Measurements from ENCODE around the gene GPR150.
"Not testable (repeated sequence)": the region's sequence is repeated elsewhere in the genome, so short reads cannot be mapped to it uniquely, and the experiment has no call there.

The GPR150 gene

DNA sequence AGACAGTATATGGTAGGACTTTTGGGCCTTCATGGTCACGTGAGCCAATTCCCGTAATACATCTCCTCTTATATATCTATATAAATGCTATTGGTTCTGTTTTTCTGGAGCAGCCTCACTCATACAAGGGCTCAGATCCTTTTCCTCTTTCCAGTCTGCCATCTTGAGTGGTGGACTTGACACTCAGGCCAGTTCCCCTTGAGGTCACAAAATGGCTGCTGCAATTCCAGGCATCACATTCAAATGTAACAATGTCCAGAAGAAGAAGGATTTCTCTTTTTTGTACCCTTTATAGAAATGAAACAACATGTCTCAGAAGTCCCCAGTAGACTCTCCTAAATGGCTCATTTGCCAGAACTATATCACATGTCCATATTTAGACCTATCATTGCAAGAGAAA lies 4.5 kb downstream of the GPR150 start:
- no peak for DNase-seq (ENCODE audit: low spot score)

DNA sequence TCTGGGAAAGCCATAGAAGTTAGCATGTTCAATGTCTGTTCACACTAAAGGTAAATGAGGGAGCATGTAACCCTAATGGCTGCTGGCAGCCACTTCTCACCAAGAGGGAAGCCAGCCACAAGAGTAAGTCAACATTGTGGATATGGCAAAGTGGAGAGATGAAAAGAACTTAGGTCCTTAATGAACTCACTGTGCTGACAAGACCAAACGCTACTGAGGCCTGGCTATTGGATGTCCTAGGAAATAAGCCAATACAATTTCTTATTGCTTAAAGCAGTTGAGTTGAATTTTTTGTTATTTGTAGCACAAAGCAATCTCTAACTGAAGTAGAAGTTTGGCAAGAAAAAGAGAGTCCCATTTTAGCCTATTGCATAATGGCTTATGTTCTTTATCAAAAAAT lies 6.8 kb downstream of the GPR150 start:
- no peak for DNase-seq (ENCODE audit: low spot score)

DNA sequence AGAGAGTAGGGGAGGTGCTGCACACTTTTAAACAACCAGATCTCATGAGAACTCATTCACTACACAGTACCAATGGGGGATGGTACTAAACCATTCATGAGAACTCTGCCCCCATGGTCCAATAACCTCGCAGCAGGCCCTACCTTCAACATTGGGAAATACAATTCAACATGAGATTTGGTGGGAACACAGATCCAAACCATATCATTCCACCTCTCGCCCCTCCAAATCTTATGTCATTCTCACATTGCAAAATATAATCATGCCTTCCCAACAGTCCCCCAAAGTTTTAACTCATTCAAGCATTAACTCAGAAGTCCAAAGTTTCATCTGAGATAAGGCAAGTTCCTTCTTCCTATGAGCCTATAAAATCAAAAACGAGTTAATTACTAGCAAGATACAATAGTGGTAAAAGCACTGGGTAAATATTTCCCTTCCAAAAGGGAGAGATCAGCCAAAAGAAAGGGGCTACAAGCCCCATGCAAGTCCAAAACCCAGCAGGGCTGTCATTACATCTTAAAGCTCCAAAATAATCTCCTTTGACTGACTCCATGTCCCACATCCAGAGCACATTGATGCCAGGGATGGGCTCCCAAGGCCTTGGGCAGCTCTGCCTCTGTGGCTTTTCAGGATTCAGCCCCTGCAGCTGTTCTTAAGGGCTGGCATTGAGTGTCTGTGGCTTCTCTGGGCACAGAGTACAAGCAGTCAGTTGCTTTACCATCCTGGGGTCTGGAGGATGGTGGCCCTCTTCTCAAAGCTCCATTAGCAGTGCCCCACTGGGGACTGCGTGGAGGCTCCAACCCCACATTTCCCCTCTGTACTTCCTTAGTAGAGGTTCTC lies 8.3 kb downstream of the GPR150 start:
- DNase-seq (ENCODE audit: low spot score), result no peak

DNA sequence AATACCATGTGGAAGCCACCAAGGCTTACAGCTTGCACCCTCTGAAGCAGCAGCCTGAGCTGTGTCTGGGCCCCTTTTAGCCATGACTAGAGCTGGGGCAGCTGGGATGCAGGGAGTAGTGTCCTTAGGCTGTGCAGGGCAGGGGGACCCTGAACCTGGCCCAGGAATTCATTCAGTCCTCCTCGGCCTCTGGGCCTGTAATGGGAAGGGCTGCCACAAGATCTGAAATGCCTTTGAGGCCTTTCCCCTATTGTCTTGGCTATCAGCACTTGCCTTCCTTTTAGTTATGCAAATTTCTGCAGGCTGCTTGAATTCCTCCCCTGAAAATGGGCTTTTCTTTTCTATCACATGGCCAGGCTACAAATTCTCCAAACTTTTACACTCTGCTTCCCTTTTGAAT lies 9.0 kb downstream of the GPR150 start:
- DNase-seq (ENCODE audit: low spot score), result no peak

DNA sequence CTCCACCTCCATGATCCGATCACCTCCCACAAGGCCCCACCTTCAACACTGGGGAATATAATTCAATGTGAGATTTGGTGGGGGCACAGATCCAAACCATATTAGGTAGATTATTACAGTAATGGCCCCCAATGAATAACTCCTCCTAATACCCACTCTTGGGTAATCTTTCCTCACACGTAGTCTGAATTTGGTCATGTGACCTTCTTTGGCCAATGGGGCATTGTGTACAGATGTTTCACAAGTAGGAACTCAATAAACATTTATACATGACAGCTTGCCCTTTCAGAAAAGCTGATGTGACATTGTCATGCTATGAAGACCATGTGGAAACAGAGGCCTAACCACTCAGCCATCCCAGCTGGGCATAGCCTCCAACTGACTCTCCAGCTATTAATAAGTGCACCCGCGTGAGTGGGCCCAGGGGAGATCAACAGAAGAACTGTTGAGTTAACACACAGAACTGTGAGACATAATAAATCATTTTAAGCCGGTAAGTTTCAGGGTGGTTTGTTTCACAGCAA lies 10.6 kb downstream of the GPR150 start:
- no peak for DNase-seq (ENCODE audit: low spot score)

DNA sequence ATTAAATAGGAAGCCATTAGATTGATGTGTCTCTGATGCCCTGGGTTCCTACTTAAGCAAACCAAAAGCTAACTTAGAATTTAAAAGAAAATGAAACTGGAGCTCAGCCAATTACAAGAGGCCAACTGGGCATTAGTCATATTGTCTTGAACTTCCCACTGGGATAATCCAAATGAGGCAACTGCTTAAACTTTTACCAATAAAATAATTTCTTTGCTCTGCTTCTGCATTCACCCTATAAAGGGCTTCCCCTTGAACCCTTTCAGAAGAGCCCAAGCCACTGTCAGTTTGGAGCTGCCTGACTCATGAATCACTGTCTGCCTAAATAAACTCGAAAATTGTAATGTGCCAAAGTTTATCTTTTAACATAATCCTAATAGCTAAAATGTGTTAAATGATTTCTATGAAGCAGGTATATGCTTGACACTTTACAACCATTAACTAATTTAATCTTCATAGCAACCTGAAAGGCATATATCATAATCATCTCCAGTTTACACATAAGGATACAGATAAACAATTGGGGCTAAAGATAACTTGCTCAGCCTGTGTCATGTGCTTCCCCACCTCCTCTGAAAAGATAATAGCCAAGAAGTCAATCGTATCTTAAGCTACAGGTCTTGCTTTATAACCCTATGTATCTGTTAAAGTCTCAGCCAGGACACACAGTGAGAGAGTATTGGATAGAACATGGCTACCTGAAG lies 11.5 kb downstream of the GPR150 start:
- peak; percentile 72 for DNase-seq (ENCODE audit: low spot score)

DNA sequence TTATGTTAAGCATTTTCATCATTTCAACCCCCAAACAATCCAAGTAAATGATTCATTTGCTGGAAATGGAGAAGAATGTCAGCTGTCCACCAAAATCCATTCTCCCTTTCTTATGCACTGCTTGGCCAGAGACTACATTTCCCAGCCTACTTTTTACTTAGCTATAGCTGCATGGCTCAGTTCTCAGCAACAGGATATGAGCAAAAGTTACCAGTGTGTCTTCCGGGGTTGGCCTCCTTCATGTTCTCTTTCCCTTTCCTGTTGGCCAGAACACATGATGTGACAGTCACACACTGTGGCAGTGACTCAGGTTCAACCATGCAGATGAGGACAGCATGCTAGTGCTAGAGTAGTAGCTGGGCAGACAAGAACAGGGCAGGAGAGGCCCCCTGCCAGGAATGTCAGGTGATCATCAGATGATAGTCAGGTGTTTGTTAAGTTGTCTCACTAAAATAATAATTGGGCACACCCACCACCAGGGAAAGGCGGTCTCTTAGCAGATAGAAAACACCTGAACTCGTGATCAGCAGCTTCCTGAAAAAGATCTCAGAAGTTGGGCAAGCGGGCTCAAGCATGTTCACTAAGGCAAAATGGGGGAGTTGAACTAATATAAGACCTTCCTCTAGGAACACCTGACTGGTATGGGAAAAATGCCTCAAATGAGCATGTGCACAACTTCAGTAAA lies 12.2 kb downstream of the GPR150 start:
- peak; percentile 12 for DNase-seq (ENCODE audit: low spot score)

DNA sequence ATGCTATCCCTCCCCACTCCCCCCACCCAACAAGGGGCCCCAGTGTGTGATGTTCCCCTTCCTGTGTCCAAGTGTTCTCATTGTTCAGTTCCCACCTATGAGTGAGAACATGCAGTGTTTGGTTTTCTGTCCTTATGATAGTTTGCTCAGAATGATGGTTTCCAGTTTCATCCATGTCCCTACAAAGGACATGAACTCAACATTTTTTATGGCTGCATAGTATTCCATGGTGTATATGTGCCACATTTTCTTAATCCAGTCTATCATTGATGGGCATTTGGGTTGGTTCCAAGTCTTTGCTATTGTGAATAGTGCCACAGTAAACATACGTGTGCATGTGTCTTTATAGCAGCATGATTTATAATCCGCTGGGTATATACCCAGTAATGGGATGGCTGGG lies 13.1 kb downstream of the GPR150 start:
- DNase-seq (ENCODE audit: low spot score), result not testable (repeated sequence)

DNA sequence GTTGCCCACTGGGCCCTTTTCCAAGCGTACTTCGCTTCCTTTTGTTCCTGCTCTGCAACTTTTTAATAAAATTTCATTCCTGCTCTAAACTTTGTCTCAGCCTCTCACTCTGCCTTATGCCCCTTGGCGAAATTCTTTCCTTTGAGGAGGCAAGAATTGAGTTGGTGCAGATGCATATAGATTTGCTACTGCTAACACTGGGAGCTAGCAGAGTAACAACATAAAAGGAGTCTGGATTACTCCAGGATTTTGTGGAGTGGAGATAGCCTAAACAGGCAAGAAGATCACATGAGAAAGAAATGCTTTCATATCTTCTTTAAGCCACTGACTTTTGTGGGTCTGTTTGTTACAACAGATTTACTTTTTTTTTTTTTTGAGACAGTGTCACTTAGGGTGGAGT lies 13.8 kb downstream of the GPR150 start:
- no peak for DNase-seq (ENCODE audit: low spot score)

DNA sequence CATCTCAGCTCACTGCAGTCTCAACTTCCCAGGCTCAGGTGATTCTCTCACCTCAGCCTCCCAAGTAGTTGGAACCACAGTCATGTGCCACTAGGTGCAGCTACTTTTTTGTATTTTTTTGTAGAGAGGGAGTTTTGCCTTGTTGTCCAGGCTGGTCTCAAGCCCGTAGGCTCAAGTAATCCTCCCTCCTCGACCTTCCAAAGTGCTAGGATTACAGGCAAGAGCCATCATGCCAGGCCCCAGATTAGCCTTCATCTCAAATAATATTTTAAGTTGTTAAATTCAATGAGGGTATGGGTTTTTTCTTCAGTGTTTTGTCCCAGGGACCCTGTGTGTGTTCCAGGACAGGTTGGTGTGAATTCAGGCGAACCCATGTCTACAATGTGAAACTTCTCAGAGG lies 14.2 kb downstream of the GPR150 start:
- DNase-seq (ENCODE audit: low spot score), result no peak

DNA sequence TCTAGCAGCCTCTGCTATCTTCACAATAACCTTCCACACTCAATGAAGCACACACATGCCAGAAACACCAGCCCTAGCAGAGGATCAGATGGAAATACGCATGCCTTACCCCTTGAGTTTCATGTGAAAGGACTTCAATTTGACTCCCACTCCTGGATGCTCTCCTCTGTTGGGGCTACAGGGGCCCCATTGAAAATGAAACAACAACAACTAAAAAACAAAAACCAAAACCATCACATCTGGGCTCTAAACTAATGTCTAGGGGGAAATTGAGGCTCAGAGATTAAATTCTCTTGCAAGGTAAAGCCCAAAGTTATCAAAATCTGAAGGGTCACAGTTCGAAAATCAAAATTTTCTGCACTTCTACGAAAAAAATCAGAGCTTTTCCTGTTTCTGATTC lies 18.7 kb downstream of the GPR150 start:
- no peak for DNase-seq (ENCODE audit: low spot score)

DNA sequence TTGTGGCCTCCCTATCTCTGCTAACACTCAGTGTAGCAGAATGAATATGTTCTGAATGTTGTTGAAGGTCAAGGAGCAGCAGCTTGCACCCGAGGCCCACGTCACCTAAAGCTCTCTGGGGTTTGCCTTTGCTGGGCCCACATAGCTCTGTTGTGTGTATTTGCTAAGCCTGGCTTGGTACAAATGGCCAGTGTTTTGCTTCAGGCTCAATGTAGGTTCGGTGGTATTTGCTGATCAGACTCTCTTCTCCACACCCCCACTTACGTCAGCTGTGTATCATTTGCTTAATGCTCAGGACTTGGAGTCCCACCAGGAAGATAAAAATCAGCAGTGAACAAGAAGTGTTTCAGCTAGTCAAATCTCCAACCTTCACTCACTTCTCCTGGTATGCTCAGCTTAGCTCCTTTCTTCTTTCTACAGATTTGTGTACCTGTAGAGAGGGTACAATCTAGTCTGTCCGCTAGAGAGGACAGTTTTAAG lies 21.9 kb downstream of the GPR150 start:
- no peak for DNase-seq (ENCODE audit: low spot score)

DNA sequence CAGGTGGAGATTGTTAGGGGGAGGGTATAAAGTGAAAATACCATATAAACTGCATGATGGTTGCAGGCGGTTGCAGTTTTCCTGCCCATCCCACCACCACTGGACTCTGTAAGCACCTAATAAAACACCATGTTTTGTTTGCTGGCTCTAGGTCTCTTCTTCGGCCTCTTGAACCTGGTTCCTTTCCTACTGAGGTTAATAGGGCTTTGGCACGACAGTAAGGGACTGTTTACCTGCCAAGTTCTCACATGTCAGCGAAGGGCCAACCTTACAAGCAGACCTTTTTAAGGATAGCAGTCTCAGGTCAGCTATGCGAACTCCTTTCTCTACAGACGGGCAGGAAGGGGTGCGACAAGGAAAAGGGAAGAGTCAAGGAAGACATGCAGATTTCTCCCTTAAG lies 23.3 kb downstream of the GPR150 start:
- no peak for DNase-seq (ENCODE audit: low spot score)

DNA sequence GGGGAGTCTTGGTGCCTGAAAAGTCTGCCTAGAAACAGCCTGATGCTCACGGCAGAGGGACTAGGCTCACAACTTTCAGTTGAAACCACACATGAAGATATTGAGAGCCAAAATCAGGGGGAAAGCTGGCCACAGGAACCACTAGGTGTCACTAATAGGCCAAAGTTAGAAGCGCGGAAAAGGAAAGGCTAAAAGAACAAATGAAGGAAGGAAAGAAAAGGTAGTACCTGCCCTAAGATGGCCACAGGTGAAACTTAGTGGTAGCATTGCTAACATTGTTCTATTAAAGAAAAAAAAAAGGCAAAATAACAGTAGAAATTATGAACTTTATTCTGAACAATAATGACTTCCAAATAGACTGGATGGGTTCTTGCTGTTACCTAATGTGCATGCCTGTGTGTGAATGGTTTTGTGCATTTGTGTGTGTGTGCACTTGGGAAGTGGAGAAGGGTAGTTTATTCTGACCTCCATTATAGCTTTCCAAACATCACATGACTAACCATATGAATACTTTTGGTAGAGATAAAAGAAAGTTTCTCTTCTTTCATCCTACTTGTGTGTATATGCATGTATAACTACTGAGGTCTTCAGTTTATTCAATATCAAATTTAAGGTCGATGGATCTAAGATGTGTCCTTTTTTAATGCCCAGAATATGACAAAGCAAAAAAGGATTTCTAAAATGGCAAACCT lies 24.6 kb downstream of the GPR150 start:
- peak; percentile 62 for DNase-seq (ENCODE audit: low spot score)

DNA sequence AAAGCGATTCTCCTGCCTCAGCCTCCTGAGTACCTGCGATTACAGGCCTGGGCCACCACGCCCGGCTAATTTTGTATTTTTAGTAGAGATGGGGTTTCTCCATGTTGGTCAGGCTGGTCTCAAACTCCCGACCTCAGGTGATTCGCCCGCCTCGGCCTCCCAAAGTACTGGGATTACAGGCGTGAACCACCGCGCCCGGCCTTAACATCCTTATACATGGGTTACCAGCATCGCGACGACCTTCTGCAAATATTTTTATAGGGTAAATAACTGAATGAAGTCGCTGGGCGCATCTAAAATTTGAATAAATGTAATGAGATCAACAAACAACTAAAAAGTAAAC lies 26.3 kb downstream of the GPR150 start:
- DNase-seq (ENCODE audit: low spot score), result not testable (repeated sequence)

DNA sequence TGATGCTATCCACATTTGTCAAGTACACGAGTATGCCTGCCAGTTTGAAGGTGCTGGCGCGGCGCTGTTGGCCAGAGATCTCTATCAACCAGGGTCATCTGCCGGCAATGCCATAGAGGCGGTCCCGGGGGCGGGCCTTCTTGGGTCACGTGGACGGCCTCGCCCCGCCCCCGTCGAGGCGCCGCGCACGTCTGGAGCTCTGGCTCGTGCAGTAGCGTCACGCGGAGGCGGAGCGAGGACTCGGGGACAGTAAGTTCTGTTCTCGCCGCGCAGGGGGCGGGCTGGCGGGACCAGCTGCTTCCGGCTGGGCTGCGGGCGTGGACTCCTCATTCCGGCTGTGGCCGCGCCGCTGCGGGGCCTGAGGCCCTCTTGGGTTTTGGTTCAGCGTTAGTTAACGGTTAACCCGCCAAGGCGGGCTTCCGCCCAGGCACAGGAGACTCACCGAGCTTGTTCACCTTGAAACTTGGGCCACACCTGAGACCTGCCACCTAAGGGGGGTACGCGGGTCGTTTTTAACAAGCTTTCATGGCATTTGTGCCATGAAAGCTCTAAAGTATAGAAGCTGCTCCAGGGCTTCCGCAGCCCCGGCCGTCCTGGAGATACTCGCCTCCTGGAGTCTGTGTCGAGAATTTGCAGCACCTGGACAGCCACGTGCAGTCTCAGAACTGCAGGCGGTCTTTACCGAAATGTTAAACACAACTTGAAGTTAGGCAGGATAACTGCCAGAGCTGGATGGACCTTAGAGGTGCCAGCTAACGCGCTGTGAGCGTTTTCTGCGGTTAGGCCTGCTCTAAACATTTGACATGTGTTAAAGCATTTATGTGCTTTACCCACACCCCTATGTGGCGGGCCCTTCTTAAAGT lies 26.9 kb downstream of the GPR150 start, which contains the start of gene RFESD:
RFESD (plus strand) TSS at position 209 of the 863 bp plus-strand sequence. CDS start 5,495 bp downstream, outside the sequence.
- DNase-seq (ENCODE audit: low spot score), result peak; percentile 97

DNA sequence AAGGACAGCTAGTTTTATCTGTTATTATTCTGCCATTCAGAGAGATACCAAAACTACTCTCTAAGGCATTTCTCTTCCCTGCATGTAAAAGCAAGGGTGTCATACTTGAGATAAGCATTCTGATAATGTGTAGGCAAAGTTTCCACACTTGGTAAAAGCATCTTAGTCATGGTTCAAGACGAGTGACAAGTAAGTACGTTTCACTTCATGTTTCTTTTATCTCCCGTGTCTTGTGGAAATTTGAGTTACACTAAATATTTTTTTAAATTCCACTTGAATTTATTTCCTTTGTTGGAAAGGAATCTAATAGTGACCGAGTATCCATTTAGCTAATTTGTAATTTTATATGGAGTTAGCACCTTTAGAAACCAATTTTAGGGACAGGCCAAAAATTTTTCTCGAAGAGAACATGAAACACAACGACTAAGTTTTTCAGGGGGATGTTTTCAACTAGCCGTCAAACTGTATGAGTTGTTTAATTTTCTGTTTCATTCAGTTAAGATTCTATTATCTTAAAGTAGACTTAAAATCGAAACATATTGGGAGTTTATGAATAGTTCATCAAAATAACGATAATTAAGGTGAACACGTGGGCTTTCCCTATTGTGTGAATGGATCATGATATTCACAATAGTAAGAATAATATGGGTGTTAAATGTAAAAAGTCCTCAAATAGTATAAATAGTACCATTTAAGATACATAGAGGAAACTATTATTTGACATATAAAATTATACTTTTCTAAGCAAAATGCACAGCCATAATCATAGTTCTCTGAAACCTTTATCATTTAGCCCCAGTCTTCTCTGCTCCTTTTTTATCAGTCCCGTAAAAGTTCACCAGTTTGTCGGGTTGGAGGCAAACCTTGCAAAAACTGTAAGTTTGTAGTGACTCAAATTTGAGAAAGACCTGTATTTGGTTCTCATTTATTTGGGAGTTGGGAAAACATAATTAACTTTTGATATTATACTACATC lies 28.3 kb downstream of the GPR150 start:
- no peak for DNase-seq (ENCODE audit: low spot score)

DNA sequence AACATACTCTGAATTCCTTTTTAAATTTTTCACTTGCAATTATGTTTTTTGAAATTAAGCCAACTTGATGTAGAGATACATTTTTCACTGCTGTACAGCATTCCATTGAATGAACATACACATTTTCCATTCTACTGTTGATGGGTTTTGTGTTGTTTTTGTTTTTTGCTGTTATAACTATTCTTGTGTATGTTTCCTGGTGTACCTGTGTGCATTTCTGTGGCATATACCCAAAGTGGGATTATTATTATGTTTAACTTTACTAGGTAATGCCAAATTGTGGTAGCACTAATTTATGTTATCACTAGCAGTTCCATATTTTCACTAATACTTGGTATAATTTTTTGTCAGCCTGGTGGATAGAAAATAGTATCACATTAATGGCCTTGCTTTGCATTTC lies 29.4 kb downstream of the GPR150 start:
- DNase-seq (ENCODE audit: low spot score), result no peak

DNA sequence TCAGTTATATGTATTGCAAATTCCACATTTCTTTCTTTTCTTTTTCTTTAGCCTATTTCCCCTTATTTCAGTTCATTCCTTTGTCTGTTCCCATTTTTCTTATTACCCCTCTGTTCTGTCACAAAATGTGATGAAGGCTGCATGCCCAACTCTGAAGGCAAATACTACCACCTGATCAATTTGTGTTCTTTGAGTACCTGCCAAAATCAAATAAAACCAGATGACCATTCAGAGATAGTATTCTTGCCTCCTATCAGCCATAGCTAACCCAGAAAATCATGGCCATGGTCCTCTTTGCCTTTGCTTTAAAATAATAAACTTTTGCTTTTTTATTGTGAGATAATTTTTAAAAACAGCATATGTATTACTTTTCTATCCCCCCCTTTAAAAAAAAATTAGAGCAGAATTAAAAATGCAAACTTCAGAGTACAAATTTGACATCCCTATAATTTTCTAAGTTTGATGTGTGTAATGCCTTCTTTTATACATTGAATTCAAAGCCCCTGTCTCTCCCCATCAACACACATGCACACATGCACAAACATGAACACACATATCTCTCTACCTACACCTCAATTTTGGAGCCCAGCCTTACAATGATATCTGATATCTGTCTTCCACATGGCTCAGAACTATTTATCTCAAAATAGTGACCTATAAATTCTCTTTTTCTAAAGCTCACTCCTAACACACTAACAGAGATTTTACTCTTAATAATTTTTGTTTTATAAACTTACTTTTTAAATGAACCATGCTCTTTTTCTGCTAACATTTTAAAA lies 30.1 kb downstream of the GPR150 start:
- no peak for DNase-seq (ENCODE audit: low spot score)

Measured in GM03348 (cell line).